IMR-90 (cell line): ENCODE results near the gene MID2. TPM values are rescaled to one million over a fixed set of nuclear protein-coding genes. Genes with fewer than 3 reads are reported as not detected.

Experiments used
- ATAC-seq: fragments of 200-7000 bp; cut with Tn5 transposase; 2 replicates; pipeline ENCODE4 v1.9.1; 2020; ENCODE audit warnings: low read depth, mild to moderate bottlenecking, moderate library complexity
- BruUV-seq: library from RNA; stranded (reverse); fragments of 400-500 nt; replicated peaks from 2 replicates; lab custom pipeline; 2021; lab: Mats Ljungman, UMichigan
- CTCF ChIA-PET: fragments of 300-600 bp; formaldehyde crosslinking; extraction: SDS; loops from one replicate; lab custom pipeline; 2021; ENCODE audit warnings: antibody characterized with exemption; lab: Yijun Ruan, JAX
- POLR2A ChIA-PET: fragments of 300-600 bp; sonication (Branson Sonifier 250); formaldehyde crosslinking; loops from one replicate; lab custom pipeline; 2022; ENCODE audit warnings: antibody characterized with exemption; ENCODE audit not compliant: unreplicated experiment; lab: Charles Lee
- DNase-seq: peaks from one replicate; pipeline ENCODE4 v3.0.0; 2013
- H2AFZ ChIP-seq: replicated peaks from 2 replicates; pipeline ENCODE3; 2013; ENCODE audit warnings: low read length, mild to moderate bottlenecking; ENCODE audit not compliant: poor library complexity
- H2AK5ac ChIP-seq: 2 replicates; pipeline ENCODE4 v1.6.1; 2013; ENCODE audit warnings: low read depth, low read length, inconsistent platforms
- H2AK9ac ChIP-seq: replicated peaks from 2 replicates; pipeline ENCODE3; 2013; ENCODE audit warnings: mild to moderate bottlenecking, low read depth, low read length, moderate library complexity; ENCODE audit not compliant: poor library complexity
- H2BK120ac ChIP-seq: 2 replicates; pipeline ENCODE4 v1.6.1; 2013; ENCODE audit warnings: low read depth, low read length, inconsistent platforms
- H2BK15ac ChIP-seq: 3 replicates; pipeline ENCODE4 v1.6.1; 2013; ENCODE audit warnings: low read depth, low read length, inconsistent platforms
- H2BK20ac ChIP-seq: 2 replicates; pipeline ENCODE4 v1.6.1; 2013; ENCODE audit warnings: low read depth, mild to moderate bottlenecking, inconsistent platforms, low read length, moderate library complexity
- H2BK5ac ChIP-seq: 2 replicates; pipeline ENCODE4 v1.6.1; 2013; ENCODE audit warnings: mild to moderate bottlenecking, low read depth, low read length, inconsistent platforms; ENCODE audit not compliant: poor library complexity, severe bottlenecking
- H3K14ac ChIP-seq: replicated peaks from 2 replicates; pipeline ENCODE4 v1.6.1; 2013; ENCODE audit warnings: low read depth, low read length, inconsistent platforms
- H3K18ac ChIP-seq: 2 replicates; pipeline ENCODE4 v1.6.1; 2013; ENCODE audit warnings: low read depth, low read length, control low read depth
- H3K23ac ChIP-seq: 2 replicates; pipeline ENCODE4 v1.6.1; 2013; ENCODE audit warnings: low read depth, low read length, inconsistent platforms
- H3K27ac ChIP-seq: 2 replicates; pipeline ENCODE4 v1.5.1; 2013; ENCODE audit warnings: mild to moderate bottlenecking, control low read depth, low read length; ENCODE audit not compliant: insufficient read depth
- H3K27me3 ChIP-seq: 2 replicates; pipeline ENCODE4 v1.6.1; 2013; ENCODE audit warnings: low read length; ENCODE audit not compliant: control insufficient read depth, insufficient read depth
- H3K36me3 ChIP-seq: 2 replicates; pipeline ENCODE4 v1.6.1; 2013; ENCODE audit warnings: low read length, mixed read lengths; ENCODE audit not compliant: control insufficient read depth, insufficient read depth
- H3K4ac ChIP-seq: 2 replicates; pipeline ENCODE4 v1.6.1; 2013; ENCODE audit warnings: low read depth, low read length, inconsistent platforms
- H3K4me1 ChIP-seq: 2 replicates; pipeline ENCODE4 v1.6.1; 2013; ENCODE audit warnings: low read length, mixed read lengths; ENCODE audit not compliant: control insufficient read depth, insufficient read depth
- H3K4me2 ChIP-seq: 2 replicates; pipeline ENCODE4 v1.6.1; 2013; ENCODE audit warnings: low read depth, mild to moderate bottlenecking, control low read depth, low read length, moderate library complexity
- H3K4me3 ChIP-seq: 2 replicates; pipeline ENCODE4 v1.5.1; 2013; ENCODE audit warnings: low read depth, mild to moderate bottlenecking, control low read depth, low read length, moderate library complexity; ENCODE audit not compliant: insufficient read depth
- H3K56ac ChIP-seq: 2 replicates; pipeline ENCODE4 v1.6.1; 2013; ENCODE audit warnings: low read length, inconsistent platforms; ENCODE audit not compliant: insufficient read depth; ENCODE audit errors: extremely low read depth
- H3K79me1 ChIP-seq, 2 experiments: 2 replicates each; pipeline ENCODE4 v1.6.1; 2013; ENCODE audit warnings: low read length in 2 of 2, inconsistent platforms in 1 of 2, low read depth in 1 of 2
- H3K9ac ChIP-seq: 2 replicates; pipeline ENCODE4 v1.6.1; 2013; ENCODE audit warnings: low read depth, low read length, control low read depth
- H3K9me1 ChIP-seq: 2 replicates; pipeline ENCODE4 v1.6.1; 2013; ENCODE audit warnings: low read length, inconsistent platforms; ENCODE audit not compliant: insufficient read depth
- H3K9me3 ChIP-seq: 2 replicates; pipeline ENCODE4 v1.6.1; 2013; ENCODE audit warnings: low read length; ENCODE audit not compliant: control insufficient read depth, insufficient read depth
- H4K20me1 ChIP-seq: 2 replicates; pipeline ENCODE4 v1.6.1; 2013; ENCODE audit warnings: low read length, inconsistent platforms; ENCODE audit not compliant: insufficient read depth
- H4K5ac ChIP-seq: 2 replicates; pipeline ENCODE4 v1.6.1; 2013; ENCODE audit warnings: mild to moderate bottlenecking, low read depth, low read length, control low read depth
- H4K8ac ChIP-seq, 2 experiments: 2 replicates each; pipeline ENCODE4 v1.6.1; 2013; ENCODE audit warnings: low read depth in 2 of 2, low read length in 2 of 2, control low read depth in 1 of 2, inconsistent platforms in 1 of 2
- H4K91ac ChIP-seq: 2 replicates; pipeline ENCODE4 v1.6.1; 2013; ENCODE audit warnings: low read depth, low read length, inconsistent platforms; ENCODE audit not compliant: insufficient read depth
- CEBPB ChIP-seq: IDR thresholded peaks from 2 replicates; pipeline ENCODE4 v1.6.1; 2012; ENCODE audit warnings: low read depth, low read length, improper control_type of control experiment
- CTCF ChIP-seq: conservative IDR thresholded peaks from 2 replicates; pipeline ENCODE4 v1.5.1; 2012; ENCODE audit warnings: mild to moderate bottlenecking, low read depth, low read length, improper control_type of control experiment
- FOS ChIP-seq: fragments of 150-350 bp; IDR thresholded peaks from 2 replicates; pipeline ENCODE4 v1.6.1; 2016; ENCODE audit warnings: low read depth, low read length
- MAFK ChIP-seq: IDR thresholded peaks from 2 replicates; pipeline ENCODE4 v1.6.1; 2012; ENCODE audit warnings: low read depth, low read length, improper control_type of control experiment
- MXI1 ChIP-seq: IDR thresholded peaks from 2 replicates; pipeline ENCODE4 v1.6.1; 2012; ENCODE audit warnings: low read depth, mild to moderate bottlenecking, low read length, moderate library complexity, borderline replicate concordance
- NFE2L2 ChIP-seq: fragments of 150-350 bp; IDR thresholded peaks from 2 replicates; pipeline ENCODE4 v1.6.1; 2016; ENCODE audit warnings: low read depth, mild to moderate bottlenecking, low read length
- POLR2A ChIP-seq: IDR thresholded peaks from 2 replicates; pipeline ENCODE4 v1.6.1; 2012; ENCODE audit warnings: mild to moderate bottlenecking, low read depth, low read length
- SMC3 ChIP-seq: fragments of 150-350 bp; IDR thresholded peaks from 2 replicates; pipeline ENCODE4 v1.6.1; 2016; ENCODE audit warnings: low read depth, mild to moderate bottlenecking, antibody characterized with exemption, low read length, moderate library complexity
- USF2 ChIP-seq: fragments of 150-350 bp; IDR thresholded peaks from 2 replicates; pipeline ENCODE4 v1.6.1; 2017; ENCODE audit warnings: mild to moderate bottlenecking, antibody characterized with exemption, low read length, low read depth
- WGBS, 2 experiments: methylation state at CpG; one replicate each; pipeline versions ENCODE4 v1.1.5 to v1.1.7; 2013; ENCODE audit warnings: missing lambda C conversion rate in 2 of 2; ENCODE audit not compliant: insufficient read length in 1 of 2; ENCODE audit errors: extremely low coverage in 2 of 2; 5-methylcytosine and 5-hydroxymethylcytosine counted together
- dilution Hi-C: fragments of 300-500 bp; cut with HindIII; formaldehyde crosslinking; loops from one replicate; pipeline ENCODE4 v1.14.3; 2018; ENCODE audit warnings: low sequenced_read_pairs; ENCODE audit not compliant: unreplicated experiment
- in situ Hi-C: fragments of 300-500 bp; cut with MboI; formaldehyde crosslinking; loops from 3 replicates; pipeline ENCODE4 v1.14.3; 2019; ENCODE audit warnings: low sequenced_read_pairs, inconsistent platforms, mixed read lengths
- intact Hi-C: fragments of 100-400 bp; cut with micrococcal nuclease; formaldehyde crosslinking; loops from 2 replicates; pipeline ENCODE4 v1.10.0; 2022
- polyA plus RNA-seq, 3 experiments: library from polyadenylated mRNA; depleted of rRNA; stranded (reverse); fragments of >200 nt; gene quantifications; 2 replicates each; pipeline ENCODE4 v1.2.3, GENCODE V29; 2012; ENCODE audit warnings: low replicate concordance in 1 of 3
- total RNA-seq: library from RNA; depleted of rRNA; stranded (reverse); fragments of >200 nt; gene quantifications from 2 replicates; pipeline ENCODE4 v1.2.3, GENCODE V29; 2012

MID2 gene
- total and polyA plus RNA-seq, 2 of the 4 experiments (the other 2 are of a cell fraction), result 1.1 to 4.7 TPM

- Histone ChIP-seq H2BK5ac (no peak overlapping the region), H3K56ac (no peak overlapping the region), H4K91ac (no peak overlapping the region), H4K5ac (no peak overlapping the region), H3K18ac (no peak overlapping the region), H3K27me3 (peaks cover 2% of the 10 kb centered on the region), H3K23ac (no peak overlapping the region), H3K27ac (no peak overlapping the region), H3K79me1 (no peaks in the 10 kb centered on the region), H3K4ac (no peak overlapping the region), H3K9me1 (no peaks in the 10 kb centered on the region), H3K36me3 (no peaks in the 10 kb centered on the region), H2BK120ac (no peak overlapping the region), H3K14ac (no peak overlapping the region), H3K4me3 (no peak overlapping the region), H4K8ac (no peak overlapping the region), H3K4me1 (no peaks in the 10 kb centered on the region), H3K9ac (no peak overlapping the region), H3K4me2 (no peak overlapping the region), H2BK20ac (no peak overlapping the region), H2AK9ac (no peak overlapping the region), H2BK15ac (no peak overlapping the region), H2AK5ac (no peak overlapping the region), H3K9me3 (no peaks in the 10 kb centered on the region), H4K20me1 (no peaks in the 10 kb centered on the region), H2AFZ (no peak overlapping the region)
- ATAC-seq (no peak), DNase-seq (no peak)
- WGBS, 2 experiments, result no CpG with 5 or more reads among the region's 6 CpGs
- intact Hi-C loops (no loop called here), dilution Hi-C loops (no loop called here), in situ Hi-C loops (no loop called here)
- POLR2A ChIA-PET, result no interaction called here
- CTCF ChIA-PET, result no interaction called here
- BruUV-seq, result no TSS peak
- TF ChIP-seq NFE2L2, result no peak
- TF ChIP-seq CTCF, result no peak
- TF ChIP-seq POLR2A, result no peak
- no peak for TF ChIP-seq MXI1
- no peak for TF ChIP-seq SMC3
- no peak for TF ChIP-seq CEBPB
- TF ChIP-seq USF2, result no peak
- no peak for TF ChIP-seq MAFK
- no peak for TF ChIP-seq FOS
Measured at GRCh38 chrX:107871136-107871535, 45.5 kb downstream of the MID2 start.
